ENCODE data around the gene SRPRB. TPM values are rescaled to one million over a fixed set of nuclear protein-coding genes. Genes with fewer than 3 reads are reported as not detected.

Gene SRPRB, protein sequence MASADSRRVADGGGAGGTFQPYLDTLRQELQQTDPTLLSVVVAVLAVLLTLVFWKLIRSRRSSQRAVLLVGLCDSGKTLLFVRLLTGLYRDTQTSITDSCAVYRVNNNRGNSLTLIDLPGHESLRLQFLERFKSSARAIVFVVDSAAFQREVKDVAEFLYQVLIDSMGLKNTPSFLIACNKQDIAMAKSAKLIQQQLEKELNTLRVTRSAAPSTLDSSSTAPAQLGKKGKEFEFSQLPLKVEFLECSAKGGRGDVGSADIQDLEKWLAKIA
- 42.7 and 49.1 TPM in 2 replicates for total RNA-seq (2011; cell fraction: chromatin; rRNA removed; ENCODE audit: low replicate concordance)
- 52.2 and 60.0 TPM in 2 replicates for total RNA-seq (2011; cell fraction: nucleolus; rRNA removed)
- total RNA-seq (2011; cell fraction: nucleoplasm; rRNA removed) = 75.3 and 87.6 TPM in 2 replicates
- 37.7 and 41.9 TPM in 2 replicates for total RNA-seq (2014; rRNA removed)
- total RNA-seq (2014; rRNA removed; fragmentation: Illumina TruSeq; extraction: Trizol) = 59.5 and 64.5 TPM in 2 replicates
- 37.2 and 41.4 TPM in 2 replicates for total RNA-seq (2015; rRNA removed; fragmentation: Illumina TruSeq; extraction: Trizol)
- 57.3 and 60.9 TPM in 2 replicates for total RNA-seq (2021)
- 48.6 and 66.0 TPM in 2 replicates for polyA plus RNA-seq (2011; rRNA removed)
- 46.2 and 52.0 TPM in 2 replicates for polyA plus RNA-seq (2011; cell fraction: cytosol; rRNA removed)
- 23.6 and 28.6 TPM in 2 replicates for polyA plus RNA-seq (2011; cell fraction: nucleus; rRNA removed)
- 37.4 and 49.1 TPM in 2 replicates for polyA plus RNA-seq (2012)
- 43.8 and 51.1 TPM in 2 replicates for polyA plus RNA-seq (2014; fragmentation: Illumina TruSeq; extraction: Trizol)
- polyA plus RNA-seq (2014; fragmentation: Nextera tagmentation; extraction: Ambion mirVana) = 10 to 100 TPM; 29.5 to 37.5 TPM
- 37.2 and 48.4 TPM in 2 replicates for polyA plus RNA-seq (2014; rRNA removed)
- polyA minus RNA-seq (2011; rRNA and poly(A)+ RNA removed) = 84.1 and 107 TPM in 2 replicates
- polyA minus RNA-seq (2011; cell fraction: cytosol; rRNA and poly(A)+ RNA removed) = 36.2 and 65.5 TPM in 2 replicates
- 12.9 and 23.4 TPM in 2 replicates for polyA minus RNA-seq (2011; cell fraction: nucleus; rRNA and poly(A)+ RNA removed)
- percentile 77 among the genes with signal in this experiment for Bru-seq, nascent RNA
- BruChase-seq, experiment 1, labeled RNA remaining after a 2-hour chase = percentile 76 among the genes with signal in this experiment
- percentile 76 among the genes with signal in this experiment for BruChase-seq, experiment 2, labeled RNA remaining after a 6-hour chase
- long read RNA-seq, experiment 1, partial matches to known transcripts = 189 of 213 reads
- long read RNA-seq, experiment 1, other reads (novel, unspliced or antisense) = 21 of 213 reads
- long read RNA-seq, experiment 2, partial matches to known transcripts = 55 of 78 reads
- long read RNA-seq, experiment 2, other reads (novel, unspliced or antisense) = 23 of 78 reads
- long read RNA-seq, experiment 3, partial matches to known transcripts = 104 of 118 reads
- long read RNA-seq, experiment 3, other reads (novel, unspliced or antisense) = 14 of 118 reads

DNA sequence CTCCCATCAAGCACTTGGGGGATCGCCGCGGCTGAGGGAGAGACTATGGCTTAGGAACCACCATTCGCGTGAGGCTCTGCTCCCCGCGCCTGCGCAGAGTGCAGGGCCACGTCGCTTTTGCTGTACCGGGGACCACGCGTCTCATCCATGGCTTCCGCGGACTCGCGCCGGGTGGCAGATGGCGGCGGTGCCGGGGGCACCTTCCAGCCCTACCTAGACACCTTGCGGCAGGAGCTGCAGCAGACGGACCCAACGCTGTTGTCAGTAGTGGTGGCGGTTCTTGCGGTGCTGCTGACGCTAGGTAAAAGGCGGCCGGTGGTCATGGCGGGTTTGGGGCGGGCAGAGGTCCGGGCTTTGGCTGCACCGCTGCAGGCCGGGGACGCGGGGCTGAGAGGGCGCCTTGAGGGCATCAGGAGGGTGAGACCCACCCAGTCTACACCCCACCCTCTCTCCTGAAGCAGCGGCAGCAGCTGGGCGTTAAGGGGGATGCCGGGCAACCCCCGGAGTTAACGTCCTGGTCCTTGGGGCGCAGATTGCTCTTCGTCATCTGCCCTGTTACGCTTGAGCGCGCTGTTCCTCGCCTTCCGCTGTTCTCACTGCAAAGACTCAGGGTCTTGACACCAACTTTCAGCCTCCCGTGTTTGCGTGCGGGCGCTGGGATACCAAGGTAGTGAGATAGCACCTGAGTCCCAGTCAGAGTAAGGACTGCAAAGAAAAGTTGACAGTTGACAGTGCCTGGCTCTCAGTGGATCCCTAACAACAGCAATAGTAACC lies at the start of gene SRPRB:
Gene SRPRB (plus strand): TSS at position 114 of the 774 bp plus-strand sequence. CDS start 34 bp downstream, at position 148.
- CTCF ChIA-PET (ENCODE audit: low intra/inter-chr PET ratio) = no interaction called here
- Histone ChIP-seq H3K27ac (ENCODE audit: extremely low read depth, low read depth, low read length) (peak within 1 kb of the TSS; percentile 80), H3K36me3 (ENCODE audit: control insufficient read depth, insufficient read depth, low read length) (peaks cover 34% of the 10 kb centered on the region), H3K4me3 (peak within 1 kb of the TSS; percentile 89), H2AFZ (ENCODE audit: low read depth, low read length) (peak within 1 kb of the TSS; percentile 98), H3K27me3 (ENCODE audit: control insufficient read depth in 2 of 2, insufficient read depth in 2 of 2, low read length in 2 of 2) (no peaks in the 10 kb centered on the region), H4K20me1 (replicated peaks; ENCODE audit: control insufficient read depth, insufficient read depth, low read length) (no peaks in the 10 kb centered on the region), H3K9me3 (replicated peaks; ENCODE audit: control insufficient read depth, insufficient read depth, low read depth, low read length) (no peaks in the 10 kb centered on the region), H3K9me1 (ENCODE audit: control insufficient read depth, insufficient read depth, low read length) (no peaks in the 10 kb centered on the region), H3K4me2 (ENCODE audit: insufficient read depth, low read length) (peak within 1 kb of the TSS; percentile 91), H3K4me1 (replicated peaks in 1 of 2; ENCODE audit: control insufficient read depth in 2 of 2, insufficient read depth in 2 of 2, low read length in 2 of 2) (no peaks in the 10 kb centered on the region; a peak in 1 of 5 replicates), H3K9ac (ENCODE audit: insufficient read depth in 1 of 2, low read depth in 2 of 2, low read length in 2 of 2) (peak within 1 kb of the TSS; percentile 58 to 91), H3K79me2 (ENCODE audit: control insufficient read depth, insufficient read depth, low read length) (peaks cover 27% of the 10 kb centered on the region)
- FAIRE-seq (peak; percentile 98), DNase-seq (ENCODE audit: extremely low read depth in 1 of 4, low spot score in 3 of 4) (peak; percentile 90 to 94 (median 92)), ATAC-seq (peak; percentile 99)
- intact Hi-C loops (cut with micrococcal nuclease) = loop anchor here (2.0 kb wide), 1 partner anchor 143 kb away; no protein-coding TSS in a partner anchor
- no TSS peak for BruUV-seq (replicated peaks)
- POLR2A ChIA-PET = interaction anchor here (0.6 to 1.1 kb wide), 2 partner anchors 100 to 143 kb away, joined by 4 read pairs; partner anchors contain the start of gene TOPBP1
- WGBS (ENCODE audit: insufficient coverage, low coverage, missing lambda C conversion rate) = 0% methylated on average over 29 of the region's 53 CpGs
- in situ Hi-C loops (cut with MboI) = loop anchor here (25.0 kb wide), 3 partner anchors 681 to 1069 kb away; partner anchors contain the start of genes ANAPC13, CEP63 and TMEM108
- TF ChIP-seq NKRF (IDR thresholded peaks at IDR 0.05; ENCODE audit: borderline replicate concordance) (peak; percentile 91; the same call in 1 of the 2 replicates), PHF8 (IDR thresholded peaks at IDR 0.05; ENCODE audit: borderline replicate concordance, low read length) (peak; percentile 94; the same call in 1 of the 2 replicates), NRF1 (conservative IDR thresholded peaks at IDR 0.05 in 1 of 2, IDR thresholded peaks at IDR 0.05 in 1 of 2) (peak; percentile 97 to 98), RNF219 (CRISPR knock-in tag; IDR thresholded peaks at IDR 0.05) (no peak), ATF7 (IDR thresholded peaks at IDR 0.05) (0 out of 2 replicates have a peak, but pooled peaks have one; percentile 31), FOXP1 (CRISPR knock-in tag; IDR thresholded peaks at IDR 0.05) (peak; percentile 70; the same call in 1 of the 2 replicates)
- TF ChIP-seq, protein P1, sequence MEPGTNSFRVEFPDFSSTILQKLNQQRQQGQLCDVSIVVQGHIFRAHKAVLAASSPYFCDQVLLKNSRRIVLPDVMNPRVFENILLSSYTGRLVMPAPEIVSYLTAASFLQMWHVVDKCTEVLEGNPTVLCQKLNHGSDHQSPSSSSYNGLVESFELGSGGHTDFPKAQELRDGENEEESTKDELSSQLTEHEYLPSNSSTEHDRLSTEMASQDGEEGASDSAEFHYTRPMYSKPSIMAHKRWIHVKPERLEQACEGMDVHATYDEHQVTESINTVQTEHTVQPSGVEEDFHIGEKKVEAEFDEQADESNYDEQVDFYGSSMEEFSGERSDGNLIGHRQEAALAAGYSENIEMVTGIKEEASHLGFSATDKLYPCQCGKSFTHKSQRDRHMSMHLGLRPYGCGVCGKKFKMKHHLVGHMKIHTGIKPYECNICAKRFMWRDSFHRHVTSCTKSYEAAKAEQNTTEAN (CRISPR knock-in tag; IDR thresholded peaks at IDR 0.05) = no peak
